OCI-LY1 (cell line): ENCODE data around the gene LSM4.

Source experiments
- H2AFZ ChIP-seq: fragments of 200-600 bp; sonication (generic), shearing (Covaris generic); 2 replicates; pipeline ENCODE4 v1.6.0; 2014; ENCODE audit warnings: antibody characterized with exemption, mild to moderate bottlenecking, low read length
- H3F3A ChIP-seq: fragments of 200-600 bp; sonication (generic), shearing (Covaris generic); 2 replicates; pipeline ENCODE4 v1.6.0; 2014; ENCODE audit warnings: mild to moderate bottlenecking, antibody characterized with exemption, low read length, moderate library complexity; ENCODE audit not compliant: insufficient read depth
- H3K27ac ChIP-seq: fragments of 200-600 bp; sonication (generic); 2 replicates; pipeline ENCODE4 v1.5.1; 2014; ENCODE audit warnings: low read length, mixed run types, mild to moderate bottlenecking, low read depth; ENCODE audit not compliant: poor library complexity, severe bottlenecking
- H3K27me3 ChIP-seq: fragments of 200-600 bp; sonication (generic); 2 replicates; pipeline ENCODE4 v1.6.0; 2014; ENCODE audit warnings: antibody characterized with exemption, mild to moderate bottlenecking, low read length, moderate library complexity; ENCODE audit not compliant: insufficient read depth
- H3K36me3 ChIP-seq: fragments of 200-600 bp; sonication (generic); 2 replicates; pipeline ENCODE4 v1.6.1; 2014; ENCODE audit warnings: mild to moderate bottlenecking, antibody characterized with exemption, low read length, moderate library complexity, mixed read lengths; ENCODE audit not compliant: insufficient read depth
- H3K4me1 ChIP-seq: fragments of 200-600 bp; sonication (generic); 2 replicates; pipeline ENCODE4 v1.5.1; 2014; ENCODE audit warnings: mild to moderate bottlenecking, low read length, moderate library complexity; ENCODE audit not compliant: insufficient read depth, severe bottlenecking
- H3K4me2 ChIP-seq: fragments of 200-600 bp; sonication (generic), shearing (Covaris generic); 2 replicates; pipeline ENCODE4 v1.6.1; 2014; ENCODE audit warnings: low read length
- H3K4me3 ChIP-seq: fragments of 200-600 bp; sonication (generic); 2 replicates; pipeline ENCODE4 v1.5.1; 2014; ENCODE audit warnings: low read length, low read depth, mild to moderate bottlenecking, mixed read lengths; ENCODE audit not compliant: poor library complexity, severe bottlenecking
- H3K79me2 ChIP-seq: fragments of 200-600 bp; shearing (Covaris generic); 2 replicates; pipeline ENCODE4 v1.6.1; 2016; ENCODE audit warnings: mixed run types, low read length, mixed read lengths; ENCODE audit not compliant: insufficient read depth
- H3K9ac ChIP-seq: fragments of 200-600 bp; sonication (generic), shearing (Covaris generic); 2 replicates; pipeline ENCODE4 v1.6.1; 2014; ENCODE audit warnings: mild to moderate bottlenecking, low read length, mixed read lengths
- H3K9me2 ChIP-seq: fragments of 200-600 bp; sonication (generic), shearing (Covaris generic); 2 replicates; pipeline ENCODE4 v1.6.1; 2014; ENCODE audit warnings: low read depth, mild to moderate bottlenecking, low read length, mixed read lengths
- H3K9me3 ChIP-seq: fragments of 200-600 bp; shearing (Covaris generic); 2 replicates; pipeline ENCODE4 v1.6.1; 2014; ENCODE audit warnings: low read length, mixed read lengths
- H4K20me1 ChIP-seq: fragments of 200-600 bp; sonication (generic), shearing (Covaris generic); 2 replicates; pipeline ENCODE4 v1.6.0; 2016; ENCODE audit warnings: mild to moderate bottlenecking, low read length; ENCODE audit not compliant: insufficient read depth
- CTCF ChIP-seq: fragments of 200-600 bp; sonication (generic), shearing (Covaris generic); IDR thresholded peaks from 2 replicates; pipeline ENCODE4 v1.5.1; 2017; ENCODE audit warnings: mild to moderate bottlenecking, antibody characterized with exemption, low read length, moderate library complexity, mixed read lengths
- EZH2 ChIP-seq: fragments of 200-600 bp; sonication (generic), shearing (Covaris generic); IDR thresholded peaks from 2 replicates; pipeline ENCODE4 v1.8.0; 2017; ENCODE audit warnings: borderline replicate concordance, mixed run types, mild to moderate bottlenecking, antibody characterized with exemption, low read length, moderate library complexity, mixed read lengths

The LSM4 gene

GRCh38 chr19:18301718-18302111 lies 21.2 kb downstream of the LSM4 start:
- Histone ChIP-seq H3K4me3 (no peak overlapping the region), H3K9me3 (no peaks in the 10 kb centered on the region), H3K4me1 (peaks cover 36% of the 10 kb centered on the region), H3K27ac (no peak overlapping the region), H3K9ac (no peak overlapping the region), H3K79me2 (no peaks in the 10 kb centered on the region), H3K9me2 (no peaks in the 10 kb centered on the region), H2AFZ (no peak overlapping the region), H3K36me3 (no peaks in the 10 kb centered on the region), H3K4me2 (no peak overlapping the region), H3K27me3 (peaks cover 10% of the 10 kb centered on the region; the same call in 1 of the 2 replicates), H3F3A (no peaks in the 10 kb centered on the region), H4K20me1 (no peaks in the 10 kb centered on the region)
- TF ChIP-seq CTCF (no peak), EZH2 (no peak)

GRCh38 chr19:18300930-18301717 lies 21.8 kb downstream of the LSM4 start:
- H3K4me3 ChIP-seq = no peak overlapping the region
- H3K27me3 ChIP-seq = peaks cover 10% of the 10 kb centered on the region; the same call in 1 of the 2 replicates
- no peaks in the 10 kb centered on the region for H4K20me1 ChIP-seq
- TF ChIP-seq CTCF (no peak), EZH2 (no peak)
- peaks cover 30% of the 10 kb centered on the region for H3K4me1 ChIP-seq
- no peak overlapping the region for H3K4me2 ChIP-seq
- no peaks in the 10 kb centered on the region for H3K9me2 ChIP-seq
- no peak overlapping the region for H3K9ac ChIP-seq
- H2AFZ ChIP-seq = no peak overlapping the region
- no peaks in the 10 kb centered on the region for H3K79me2 ChIP-seq
- no peaks in the 10 kb centered on the region for H3K9me3 ChIP-seq
- no peak overlapping the region for H3K27ac ChIP-seq
- no peaks in the 10 kb centered on the region for H3K36me3 ChIP-seq
- H3F3A ChIP-seq = no peaks in the 10 kb centered on the region

- no peaks in the 10 kb centered on the region for H3K9me3 ChIP-seq
- H3K27ac ChIP-seq = no peak overlapping the region
- H3K4me2 ChIP-seq = no peak overlapping the region
- no peaks in the 10 kb centered on the region for H3K79me2 ChIP-seq
- H3K4me1 ChIP-seq = peaks cover 16% of the 10 kb centered on the region
- no peaks in the 10 kb centered on the region for H4K20me1 ChIP-seq
- H2AFZ ChIP-seq = no peak overlapping the region
- H3K4me3 ChIP-seq = no peak overlapping the region
- no peaks in the 10 kb centered on the region for H3F3A ChIP-seq
- H3K36me3 ChIP-seq = no peaks in the 10 kb centered on the region
- no peaks in the 10 kb centered on the region for H3K9me2 ChIP-seq
- TF ChIP-seq CTCF = no peak
- TF ChIP-seq EZH2 = no peak
- peaks cover 14% of the 10 kb centered on the region; the same call in 1 of the 2 replicates for H3K27me3 ChIP-seq
- no peak overlapping the region for H3K9ac ChIP-seq
Observed at GRCh38 chr19:18299654-18300053, 23.2 kb downstream of the LSM4 start.
